Measurements from ENCODE around the gene CEP126.

The CEP126 gene

GRCh38 chr11:101870510-101870909 lies 44.3 kb upstream of the CEP126 start:
- Histone ChIP-seq H3K4me1 (ENCODE audit: control insufficient read depth, low read length) (no peaks in the 10 kb centered on the region), H3K36me3 (ENCODE audit: control insufficient read depth, low read length) (no peaks in the 10 kb centered on the region), H3K27ac (ENCODE audit: low read depth, low read length) (no peak overlapping the region), H3K27me3 (ENCODE audit: control insufficient read depth, low read length) (peaks cover 2% of the 10 kb centered on the region; the same call in 1 of the 2 replicates), H3K4me3 (ENCODE audit: low read length) (no peak overlapping the region), H3K9me3 (ENCODE audit: control insufficient read depth, insufficient read depth, low read length) (no peaks in the 10 kb centered on the region), H3K79me2 (ENCODE audit: control insufficient read depth, low read length) (no peaks in the 10 kb centered on the region), H3K9me2 (replicated peaks; ENCODE audit: control insufficient read depth, low read length) (no peaks in the 10 kb centered on the region), H4K20me1 (ENCODE audit: control insufficient read depth, insufficient read depth, low read depth, low read length) (no peaks in the 10 kb centered on the region), H3F3A (ENCODE audit: control insufficient read depth, insufficient read depth) (no peaks in the 10 kb centered on the region), H3K4me2 (ENCODE audit: low read length) (no peak overlapping the region)
- no peak for TF ChIP-seq EZH2phosphoT487 (IDR thresholded peaks at IDR 0.05; ENCODE audit: borderline replicate concordance, low read length)
- TF ChIP-seq, protein P1, sequence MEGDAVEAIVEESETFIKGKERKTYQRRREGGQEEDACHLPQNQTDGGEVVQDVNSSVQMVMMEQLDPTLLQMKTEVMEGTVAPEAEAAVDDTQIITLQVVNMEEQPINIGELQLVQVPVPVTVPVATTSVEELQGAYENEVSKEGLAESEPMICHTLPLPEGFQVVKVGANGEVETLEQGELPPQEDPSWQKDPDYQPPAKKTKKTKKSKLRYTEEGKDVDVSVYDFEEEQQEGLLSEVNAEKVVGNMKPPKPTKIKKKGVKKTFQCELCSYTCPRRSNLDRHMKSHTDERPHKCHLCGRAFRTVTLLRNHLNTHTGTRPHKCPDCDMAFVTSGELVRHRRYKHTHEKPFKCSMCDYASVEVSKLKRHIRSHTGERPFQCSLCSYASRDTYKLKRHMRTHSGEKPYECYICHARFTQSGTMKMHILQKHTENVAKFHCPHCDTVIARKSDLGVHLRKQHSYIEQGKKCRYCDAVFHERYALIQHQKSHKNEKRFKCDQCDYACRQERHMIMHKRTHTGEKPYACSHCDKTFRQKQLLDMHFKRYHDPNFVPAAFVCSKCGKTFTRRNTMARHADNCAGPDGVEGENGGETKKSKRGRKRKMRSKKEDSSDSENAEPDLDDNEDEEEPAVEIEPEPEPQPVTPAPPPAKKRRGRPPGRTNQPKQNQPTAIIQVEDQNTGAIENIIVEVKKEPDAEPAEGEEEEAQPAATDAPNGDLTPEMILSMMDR (IDR thresholded peaks at IDR 0.05; ENCODE audit: low read depth, low read length, poor library complexity, severe bottlenecking) = no peak

- H3K4me2 ChIP-seq (ENCODE audit: low read length) = no peak overlapping the region
- H3K79me2 ChIP-seq (ENCODE audit: control insufficient read depth, low read length) = no peaks in the 10 kb centered on the region
- H3K9me3 ChIP-seq (ENCODE audit: control insufficient read depth, insufficient read depth, low read length) = no peaks in the 10 kb centered on the region
- H4K20me1 ChIP-seq (ENCODE audit: control insufficient read depth, insufficient read depth, low read depth, low read length) = no peaks in the 10 kb centered on the region
- no peaks in the 10 kb centered on the region for H3K4me1 ChIP-seq (ENCODE audit: control insufficient read depth, low read length)
- no peak for TF ChIP-seq EZH2phosphoT487 (IDR thresholded peaks at IDR 0.05; ENCODE audit: borderline replicate concordance, low read length)
- TF ChIP-seq, protein P1 (IDR thresholded peaks at IDR 0.05; ENCODE audit: low read depth, low read length, poor library complexity, severe bottlenecking) = no peak
- H3F3A ChIP-seq (ENCODE audit: control insufficient read depth, insufficient read depth) = no peaks in the 10 kb centered on the region
- no peak overlapping the region for H3K4me3 ChIP-seq (ENCODE audit: low read length)
- H3K27me3 ChIP-seq (ENCODE audit: control insufficient read depth, low read length) = peaks cover 2% of the 10 kb centered on the region; the same call in 1 of the 2 replicates
- no peaks in the 10 kb centered on the region for H3K36me3 ChIP-seq (ENCODE audit: control insufficient read depth, low read length)
- H3K9me2 ChIP-seq (replicated peaks; ENCODE audit: control insufficient read depth, low read length) = no peaks in the 10 kb centered on the region
- no peak overlapping the region for H3K27ac ChIP-seq (ENCODE audit: low read depth, low read length)
These were observed 42.5 kb upstream of the CEP126 start for GRCh38 chr11:101872171-101872882.

- Histone ChIP-seq H3K27me3 (ENCODE audit: control insufficient read depth, low read length) (0 out of 2 replicates have a peak, but pooled peaks cover 5% of the 10 kb centered on the region), H3K4me3 (ENCODE audit: low read length) (no peak overlapping the region), H3K4me2 (ENCODE audit: low read length) (no peak overlapping the region), H3K4me1 (ENCODE audit: control insufficient read depth, low read length) (no peaks in the 10 kb centered on the region), H3K9me2 (replicated peaks; ENCODE audit: control insufficient read depth, low read length) (no peaks in the 10 kb centered on the region), H3F3A (ENCODE audit: control insufficient read depth, insufficient read depth) (no peaks in the 10 kb centered on the region), H3K79me2 (ENCODE audit: control insufficient read depth, low read length) (no peaks in the 10 kb centered on the region), H3K9me3 (ENCODE audit: control insufficient read depth, insufficient read depth, low read length) (no peaks in the 10 kb centered on the region), H4K20me1 (ENCODE audit: control insufficient read depth, insufficient read depth, low read depth, low read length) (no peaks in the 10 kb centered on the region), H3K36me3 (ENCODE audit: control insufficient read depth, low read length) (no peaks in the 10 kb centered on the region), H3K27ac (ENCODE audit: low read depth, low read length) (no peak overlapping the region)
- TF ChIP-seq, protein P1 (IDR thresholded peaks at IDR 0.05; ENCODE audit: low read depth, low read length, poor library complexity, severe bottlenecking) = peak; percentile 62
- no peak for TF ChIP-seq EZH2phosphoT487 (IDR thresholded peaks at IDR 0.05; ENCODE audit: borderline replicate concordance, low read length)
These were observed 34.6 kb upstream of the CEP126 start for GRCh38 chr11:101880222-101880621.
